ENCODE results near the gene FAM124A. TPM values are rescaled to one million over a fixed set of nuclear protein-coding genes. Genes with fewer than 3 reads are reported as not detected.

FAM124A gene
- total RNA-seq, 5 donors from 2014 or later (not counting 1 experiment from before 2014, with no cell fraction given) = 0.09 TPM; not detected in 4

DNA sequence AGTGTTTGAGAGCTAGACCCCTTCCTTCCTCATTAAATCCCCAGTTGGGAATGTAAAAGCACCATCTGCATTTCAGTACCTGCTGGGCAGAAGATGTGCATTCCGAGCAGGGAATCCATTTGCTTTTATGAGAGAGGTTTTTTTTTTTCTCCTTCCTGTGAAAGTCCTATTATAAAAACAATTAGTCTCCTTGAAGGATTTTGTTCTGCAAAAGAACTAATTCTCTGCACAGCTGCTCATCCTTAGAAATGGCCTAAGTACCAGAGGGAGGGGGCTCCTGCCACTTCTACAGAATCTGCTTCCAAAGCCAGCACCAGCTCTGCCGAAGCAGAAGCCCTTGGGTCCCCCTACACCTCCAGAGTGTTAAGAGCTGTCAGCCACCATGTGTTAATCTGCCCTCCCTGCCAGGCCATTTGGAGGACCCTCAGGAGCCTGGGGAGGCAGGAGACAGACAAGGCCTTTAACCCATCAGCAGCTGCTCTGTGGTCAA, 80.9 kb downstream of the FAM124A start:
- Mint-ChIP-seq H3K4me3 (no peak overlapping the region), H3K27ac (no peak overlapping the region), H3K36me3 (no peaks in the 10 kb centered on the region), H3K27me3 (peaks cover 0 to 6% of the 10 kb centered on the region in 2 donors), H3K9me3 (no peaks in the 10 kb centered on the region), H3K4me1 (no peaks in the 10 kb centered on the region)
- Histone ChIP-seq H3K36me3 (ENCODE audit: control insufficient read depth in 2 of 2, extremely low read depth in 1 of 2, insufficient read depth in 1 of 2, low read length in 1 of 2) (no peaks in the 10 kb centered on the region), H3K27ac (ENCODE audit: low read length) (no peak overlapping the region), H3K9me3 (no peaks in the 10 kb centered on the region), H3K4me1 (ENCODE audit: control insufficient read depth in 1 of 2, extremely low read depth in 1 of 2, insufficient read depth in 2 of 2, low read length in 2 of 2) (no peaks in the 10 kb centered on the region), H3K27me3 (replicated peaks in 1 of 2; ENCODE audit: control insufficient read depth in 2 of 2, extremely low read depth in 1 of 2, insufficient read depth in 2 of 2, low read length in 1 of 2) (peaks cover 0 to 12% of the 10 kb centered on the region in 2 experiments), H3K4me3 (ENCODE audit: control insufficient read depth in 1 of 2, extremely low read depth in 1 of 2, low read length in 1 of 2) (no peak overlapping the region)
- DNase-seq (no peak), ATAC-seq (replicated peaks in 1 of 4) (no peak)
- ChIA-PET POLR2A (interaction anchor here in 1 of 2 donors (0.6 kb wide), 1 partner anchor 16 kb away, joined by 7 read pairs; no protein-coding TSS in a partner anchor), CTCF (interaction anchor here in 1 of 2 donors (1.6 kb wide), 1 partner anchor 17 kb away, joined by 4 read pairs; no protein-coding TSS in a partner anchor)
- 83% methylated on average over 1 of the region's 2 CpGs for WGBS (ENCODE audit: insufficient coverage)

GRCh38 chr13:51303882-51304281, 81.7 kb downstream of the FAM124A start:
- ChIA-PET CTCF (interaction anchor here in 1 of 2 donors (1.6 kb wide), 1 partner anchor 18 kb away, joined by 4 read pairs; no protein-coding TSS in a partner anchor), POLR2A (no interaction called here)

GRCh38 chr13:51305271-51305967, 83.2 kb downstream of the FAM124A start:
- no peaks in the 10 kb centered on the region for H3K9me3 Mint-ChIP-seq
- Histone ChIP-seq H3K4me1 (ENCODE audit: control insufficient read depth in 1 of 2, extremely low read depth in 1 of 2, insufficient read depth in 2 of 2, low read length in 2 of 2) (no peaks in the 10 kb centered on the region), H3K36me3 (ENCODE audit: control insufficient read depth in 2 of 2, extremely low read depth in 1 of 2, insufficient read depth in 1 of 2, low read length in 1 of 2) (no peaks in the 10 kb centered on the region), H3K4me3 (ENCODE audit: control insufficient read depth in 1 of 2, extremely low read depth in 1 of 2, low read length in 1 of 2) (no peak overlapping the region), H3K27ac (ENCODE audit: low read length) (no peak overlapping the region), H3K9me3 (no peaks in the 10 kb centered on the region), H3K27me3 (replicated peaks in 1 of 2; ENCODE audit: control insufficient read depth in 2 of 2, extremely low read depth in 1 of 2, insufficient read depth in 2 of 2, low read length in 1 of 2) (peaks cover 0 to 3% of the 10 kb centered on the region in 2 experiments)
- ChIA-PET POLR2A (no interaction called here), CTCF (no interaction called here)
- no peak overlapping the region for H3K4me3 Mint-ChIP-seq
- no peaks in the 10 kb centered on the region for H3K36me3 Mint-ChIP-seq
- peaks cover 4 to 7% of the 10 kb centered on the region in 2 donors for H3K27me3 Mint-ChIP-seq
- ATAC-seq (replicated peaks in 1 of 4) = no peak
- DNase-seq = no peak
- no peak overlapping the region for H3K27ac Mint-ChIP-seq
- WGBS (ENCODE audit: insufficient coverage) = 60% methylated on average over 1 of the region's 7 CpGs
- no peaks in the 10 kb centered on the region for H3K4me1 Mint-ChIP-seq

More at GRCh38 chr13:51303882-51304281, 81.7 kb downstream of the FAM124A start:
- no peaks in the 10 kb centered on the region for H3K4me1 Mint-ChIP-seq
- DNase-seq = no peak
- no peaks in the 10 kb centered on the region for H3K9me3 Mint-ChIP-seq
- Histone ChIP-seq H3K9me3 (no peaks in the 10 kb centered on the region), H3K4me3 (ENCODE audit: control insufficient read depth in 1 of 2, extremely low read depth in 1 of 2, low read length in 1 of 2) (no peak overlapping the region), H3K36me3 (ENCODE audit: control insufficient read depth in 2 of 2, extremely low read depth in 1 of 2, insufficient read depth in 1 of 2, low read length in 1 of 2) (no peaks in the 10 kb centered on the region), H3K27ac (ENCODE audit: low read length) (no peak overlapping the region), H3K27me3 (replicated peaks in 1 of 2; ENCODE audit: control insufficient read depth in 2 of 2, extremely low read depth in 1 of 2, insufficient read depth in 2 of 2, low read length in 1 of 2) (peaks cover 0 to 12% of the 10 kb centered on the region in 2 experiments), H3K4me1 (ENCODE audit: control insufficient read depth in 1 of 2, extremely low read depth in 1 of 2, insufficient read depth in 2 of 2, low read length in 2 of 2) (no peaks in the 10 kb centered on the region)
- H3K27ac Mint-ChIP-seq = no peak overlapping the region
- no peaks in the 10 kb centered on the region for H3K36me3 Mint-ChIP-seq
- no peak overlapping the region for H3K4me3 Mint-ChIP-seq
- peaks cover 4 to 10% of the 10 kb centered on the region in 2 donors for H3K27me3 Mint-ChIP-seq
- ATAC-seq (replicated peaks in 1 of 4) = no peak

GRCh38 chr13:51308781-51309180, 86.6 kb downstream of the FAM124A start:
- peaks cover 10 to 12% of the 10 kb centered on the region in 2 donors for H3K27me3 Mint-ChIP-seq
- Histone ChIP-seq H3K4me3 (ENCODE audit: control insufficient read depth in 1 of 2, extremely low read depth in 1 of 2, low read length in 1 of 2) (no peak overlapping the region), H3K27me3 (replicated peaks in 1 of 2; ENCODE audit: control insufficient read depth in 2 of 2, extremely low read depth in 1 of 2, insufficient read depth in 2 of 2, low read length in 1 of 2) (peaks cover 0 to 8% of the 10 kb centered on the region in 2 experiments), H3K9me3 (no peaks in the 10 kb centered on the region), H3K36me3 (ENCODE audit: control insufficient read depth in 2 of 2, extremely low read depth in 1 of 2, insufficient read depth in 1 of 2, low read length in 1 of 2) (no peaks in the 10 kb centered on the region), H3K27ac (ENCODE audit: low read length) (no peak overlapping the region), H3K4me1 (ENCODE audit: control insufficient read depth in 1 of 2, extremely low read depth in 1 of 2, insufficient read depth in 2 of 2, low read length in 2 of 2) (no peaks in the 10 kb centered on the region)
- H3K4me3 Mint-ChIP-seq = no peak overlapping the region
- POLR2A ChIA-PET = no interaction called here
- no peaks in the 10 kb centered on the region for H3K4me1 Mint-ChIP-seq
- no peaks in the 10 kb centered on the region for H3K9me3 Mint-ChIP-seq
- H3K36me3 Mint-ChIP-seq = no peaks in the 10 kb centered on the region
- DNase-seq = no peak
- WGBS (ENCODE audit: insufficient coverage) = 59% methylated on average over 3 of the region's 6 CpGs
- H3K27ac Mint-ChIP-seq = no peak overlapping the region
- CTCF ChIA-PET = no interaction called here
- ATAC-seq (replicated peaks in 1 of 4) = no peak

DNA sequence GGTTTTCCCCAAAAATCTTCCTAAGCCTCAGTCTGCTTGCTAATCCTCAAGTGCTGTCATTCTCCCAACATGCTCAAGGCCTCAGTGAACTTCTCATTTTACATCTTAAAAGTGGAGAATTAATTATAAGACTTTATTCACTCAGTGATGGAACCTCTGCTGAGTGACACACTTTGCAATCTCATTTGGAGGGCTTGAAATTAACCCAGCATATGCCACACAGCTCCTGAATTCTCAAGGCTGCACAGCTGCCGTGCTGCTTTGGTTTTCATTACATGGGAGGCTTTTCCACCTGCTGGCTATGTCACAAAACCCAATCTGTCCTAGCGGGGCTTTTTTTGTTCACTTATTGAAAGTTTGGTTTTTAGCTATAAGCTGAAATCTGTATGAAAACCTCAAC, 89.0 kb downstream of the FAM124A start:
- Histone ChIP-seq H3K9me3 (no peaks in the 10 kb centered on the region), H3K27me3 (replicated peaks in 1 of 2; ENCODE audit: control insufficient read depth in 2 of 2, extremely low read depth in 1 of 2, insufficient read depth in 2 of 2, low read length in 1 of 2) (peaks cover 0 to 9% of the 10 kb centered on the region in 2 experiments), H3K4me1 (ENCODE audit: control insufficient read depth in 1 of 2, extremely low read depth in 1 of 2, insufficient read depth in 2 of 2, low read length in 2 of 2) (no peaks in the 10 kb centered on the region), H3K27ac (ENCODE audit: low read length) (no peak overlapping the region), H3K4me3 (ENCODE audit: control insufficient read depth in 1 of 2, extremely low read depth in 1 of 2, low read length in 1 of 2) (no peak overlapping the region), H3K36me3 (ENCODE audit: control insufficient read depth in 2 of 2, extremely low read depth in 1 of 2, insufficient read depth in 1 of 2, low read length in 1 of 2) (no peaks in the 10 kb centered on the region)
- no CpG with 5 or more reads among the region's 2 CpGs for WGBS (ENCODE audit: insufficient coverage)
- ChIA-PET CTCF (no interaction called here), POLR2A (no interaction called here)
- H3K9me3 Mint-ChIP-seq = no peaks in the 10 kb centered on the region
- no peak overlapping the region for H3K27ac Mint-ChIP-seq
- ATAC-seq (replicated peaks in 1 of 4) (no peak), DNase-seq (no peak)
- H3K4me1 Mint-ChIP-seq = no peaks in the 10 kb centered on the region
- H3K4me3 Mint-ChIP-seq = no peak overlapping the region
- peaks cover 10 to 12% of the 10 kb centered on the region in 2 donors for H3K27me3 Mint-ChIP-seq
- no peaks in the 10 kb centered on the region for H3K36me3 Mint-ChIP-seq

DNA sequence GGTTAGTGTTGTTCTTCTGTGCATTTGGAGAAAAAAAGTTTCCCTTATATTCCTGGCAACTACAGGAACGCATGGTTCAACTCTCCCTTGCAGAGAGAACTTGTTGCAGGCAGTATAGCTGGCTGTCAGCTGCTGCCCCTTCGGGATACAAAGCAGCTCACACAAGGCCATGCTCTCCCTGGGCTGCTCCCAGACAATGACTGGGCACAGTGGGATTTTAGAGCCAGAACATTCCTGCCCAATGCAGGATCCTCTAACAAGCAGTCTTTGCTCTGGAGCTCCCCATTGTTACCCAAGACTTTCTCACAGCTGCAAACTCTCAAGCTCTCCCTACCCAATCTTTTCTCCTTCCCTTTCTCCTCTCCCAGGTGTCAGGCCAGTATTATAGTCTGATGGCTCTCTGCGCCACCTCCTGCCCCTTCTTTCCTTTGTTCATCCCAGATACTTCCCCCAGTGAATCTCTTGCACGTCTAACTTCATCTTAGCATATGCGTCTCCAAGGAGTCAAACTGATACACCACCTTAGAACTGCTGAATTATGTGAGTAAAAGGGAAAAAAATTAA, 89.8 kb downstream of the FAM124A start:
- 76% methylated on average over 3 of the region's 5 CpGs for WGBS (ENCODE audit: insufficient coverage)
- H3K9me3 ChIP-seq = no peaks in the 10 kb centered on the region
- H3K4me3 ChIP-seq (ENCODE audit: control insufficient read depth in 1 of 2, extremely low read depth in 1 of 2, low read length in 1 of 2) = no peak overlapping the region
- H3K4me1 ChIP-seq (ENCODE audit: control insufficient read depth in 1 of 2, extremely low read depth in 1 of 2, insufficient read depth in 2 of 2, low read length in 2 of 2) = no peaks in the 10 kb centered on the region
- no peaks in the 10 kb centered on the region for H3K36me3 Mint-ChIP-seq
- CTCF ChIA-PET = interaction anchor here in 1 of 2 donors (0.6 kb wide), 1 partner anchor 254 kb away, joined by 7 read pairs; no protein-coding TSS in a partner anchor
- POLR2A ChIA-PET = no interaction called here
- DNase-seq (no peak), ATAC-seq (replicated peaks in 1 of 4) (no peak)
- H3K4me3 Mint-ChIP-seq = no peak overlapping the region
- H3K27ac Mint-ChIP-seq = no peak overlapping the region
- peaks cover 10 to 12% of the 10 kb centered on the region in 2 donors for H3K27me3 Mint-ChIP-seq
- no peak overlapping the region for H3K27ac ChIP-seq (ENCODE audit: low read length)
- H3K36me3 ChIP-seq (ENCODE audit: control insufficient read depth in 2 of 2, extremely low read depth in 1 of 2, insufficient read depth in 1 of 2, low read length in 1 of 2) = no peaks in the 10 kb centered on the region
- H3K9me3 Mint-ChIP-seq = no peaks in the 10 kb centered on the region
- no peaks in the 10 kb centered on the region for H3K4me1 Mint-ChIP-seq
- peaks cover 0 to 9% of the 10 kb centered on the region in 2 experiments for H3K27me3 ChIP-seq (replicated peaks in 1 of 2; ENCODE audit: control insufficient read depth in 2 of 2, extremely low read depth in 1 of 2, insufficient read depth in 2 of 2, low read length in 1 of 2)
